ENCODE data around the gene ARRDC1. TPM values are rescaled to one million over a fixed set of nuclear protein-coding genes. Genes with fewer than 3 reads are reported as not detected.

The ARRDC1 gene
- total and polyA plus RNA-seq, 9 of the 15 experiments (the other 6 are each of a cell fraction or from before 2014, with no cell fraction given): 0.21 to 45.3 (median 18.6) TPM

GRCh38 chr9:137589441-137590122, 15.9 kb upstream of the ARRDC1 start:
- in situ Hi-C loops (cut with MboI): no loop called here
- 8% methylated on average over 33 of the region's 58 CpGs for WGBS (ENCODE audit: insufficient coverage, low coverage, missing lambda C conversion rate)
- H3K27me3 ChIP-seq (ENCODE audit: control insufficient read depth in 2 of 2, insufficient read depth in 2 of 2, low read length in 2 of 2): no peaks in the 10 kb centered on the region
- H3K4me1 ChIP-seq (replicated peaks in 1 of 2; ENCODE audit: control insufficient read depth in 2 of 2, insufficient read depth in 2 of 2, low read length in 2 of 2): peaks cover 27 to 55% of the 10 kb centered on the region in 2 experiments; a peak in 4 of 5 replicates
- peak overlapping the region; percentile 73 for H3K4me3 ChIP-seq
- ATAC-seq (peak; percentile 4), DNase-seq (ENCODE audit: extremely low read depth in 1 of 4, low spot score in 3 of 4) (peak in 1 of 4 experiments; percentile 66), FAIRE-seq (peak; percentile 40)
- ChIA-PET CTCF (ENCODE audit: low intra/inter-chr PET ratio) (no interaction called here), POLR2A (interaction anchor here (1.2 to 4.2 kb wide), 3 partner anchors 10 to 17 kb away, joined by 4 to 28 read pairs (median 6); partner anchors contain the start of gene DPH7)
- H3K9me1 ChIP-seq (ENCODE audit: control insufficient read depth, insufficient read depth, low read length): no peaks in the 10 kb centered on the region
- no peaks in the 10 kb centered on the region for H3K9me3 ChIP-seq (replicated peaks; ENCODE audit: control insufficient read depth, insufficient read depth, low read depth, low read length)
- H3K27ac ChIP-seq (ENCODE audit: extremely low read depth, low read depth, low read length): peak overlapping the region; percentile 76
- H3K36me3 ChIP-seq (ENCODE audit: control insufficient read depth, insufficient read depth, low read length): peaks cover 45% of the 10 kb centered on the region; the same call in 2 of the 3 replicates
- intact Hi-C loops (cut with micrococcal nuclease): loop anchor here (10.0 kb wide), 1 partner anchor 85 kb away; no protein-coding TSS in a partner anchor
- BruUV-seq (replicated peaks): no TSS peak
- 0 out of 2 replicates have a peak overlapping the region, but pooled peaks have one; percentile 6 for H2AFZ ChIP-seq (ENCODE audit: low read depth, low read length)
- peak overlapping the region; percentile 92 for H3K4me2 ChIP-seq (ENCODE audit: insufficient read depth, low read length)
- peaks cover 35% of the 10 kb centered on the region for H3K79me2 ChIP-seq (ENCODE audit: control insufficient read depth, insufficient read depth, low read length)
- peak overlapping the region; percentile 82 to 99 for H3K9ac ChIP-seq (ENCODE audit: insufficient read depth in 1 of 2, low read depth in 2 of 2, low read length in 2 of 2)
- H4K20me1 ChIP-seq (replicated peaks; ENCODE audit: control insufficient read depth, insufficient read depth, low read length): 0 out of 2 replicates have a peak, but pooled peaks cover 19% of the 10 kb centered on the region
- TF ChIP-seq KLF16 (IDR thresholded peaks at IDR 0.05): no peak
- TF ChIP-seq RBM34 (IDR thresholded peaks at IDR 0.05; ENCODE audit: borderline replicate concordance, insufficient read depth, low read length): no peak
- TF ChIP-seq POLR2G (IDR thresholded peaks at IDR 0.05; ENCODE audit: low read depth, low read length): peak; percentile 45
- TF ChIP-seq TCF15 (CRISPR knock-in tag; IDR thresholded peaks at IDR 0.05): no peak
- no peak for TF ChIP-seq RAD51 (IDR thresholded peaks at IDR 0.05; ENCODE audit: borderline replicate concordance, low read depth)
- 0 out of 2 replicates have a peak, but pooled peaks have one; percentile 68 for TF ChIP-seq RBM14 (IDR thresholded peaks at IDR 0.05; ENCODE audit: borderline replicate concordance, insufficient read depth, low read depth, low read length)
- TF ChIP-seq PHF20 (IDR thresholded peaks at IDR 0.05; ENCODE audit: partially characterized antibody): peak; percentile 35
- TF ChIP-seq TFAP4 (CRISPR knock-in tag; IDR thresholded peaks at IDR 0.05; ENCODE audit: borderline replicate concordance): no peak
- TF ChIP-seq ZNF561 (CRISPR knock-in tag; conservative IDR thresholded peaks at IDR 0.05): no peak
- no peak for TF ChIP-seq ZNF609 (CRISPR knock-in tag; IDR thresholded peaks at IDR 0.05; ENCODE audit: borderline replicate concordance)
- TF ChIP-seq ZFP91 (CRISPR knock-in tag; IDR thresholded peaks at IDR 0.05): 0 out of 2 replicates have a peak, but pooled peaks have one; percentile 34
- TF ChIP-seq NCOA4 (IDR thresholded peaks at IDR 0.05; ENCODE audit: partially characterized antibody): no peak

Data from K562 (cell line).